Esophagus muscularis mucosa (tissue), 2 donors: Measurements from ENCODE around the gene CTAGE6.

Experiments used
- EP300 ChIP-seq: sonication (generic); formaldehyde crosslinking; IDR thresholded peaks from one replicate; pipeline ENCODE4 v1.6.1; 2017; ENCODE audit warnings: antibody characterized with exemption
- POLR2A ChIP-seq: fragments of 450-650 bp; IDR thresholded peaks from one replicate; pipeline ENCODE4 v1.6.1; 2017; ENCODE audit warnings: antibody characterized with exemption, moderate library complexity, mild to moderate bottlenecking, low read depth

GRCh38 chr7:143735962-143736361 lies 21.5 kb downstream of the CTAGE6 start:
- TF ChIP-seq POLR2A = no peak
- TF ChIP-seq EP300 = no peak
